Measurements from ENCODE around the gene PTPRM. TPM values are rescaled to one million over a fixed set of nuclear protein-coding genes. Genes with fewer than 3 reads are reported as not detected.

Gene PTPRM
- total RNA-seq, 1 experiment from 2014 or later = 45.6 TPM

DNA sequence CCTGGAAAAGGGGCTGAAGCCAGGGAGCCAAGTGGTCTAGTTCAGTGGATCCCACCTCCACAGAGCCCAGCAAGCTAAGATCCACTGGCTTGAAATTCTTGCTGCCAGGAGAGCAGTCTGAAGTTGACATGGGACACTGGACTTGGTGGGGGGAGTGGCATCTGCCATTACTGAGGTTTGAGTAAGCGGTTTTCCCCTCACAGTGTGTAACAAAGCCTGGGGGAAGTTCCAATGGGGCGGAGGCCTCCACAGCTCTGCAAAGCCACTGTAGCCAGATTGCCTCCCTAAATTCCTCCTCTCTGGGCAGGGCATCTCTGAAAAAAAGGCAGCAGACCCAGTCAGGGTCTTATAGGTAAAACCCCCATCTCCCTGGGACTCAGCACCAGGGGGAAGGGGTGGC is 144.4 kb downstream of the PTPRM start:
- H2AFZ ChIP-seq (ENCODE audit: low read length) = no peak overlapping the region
- ChIA-PET POLR2A (ENCODE audit: unreplicated experiment) (no interaction called here), CTCF (no interaction called here)
- H3F3A ChIP-seq (ENCODE audit: low read length, unreplicated experiment) = no peaks in the 10 kb centered on the region
- TF ChIP-seq EZH2phosphoT487 (IDR thresholded peaks at IDR 0.05; ENCODE audit: borderline replicate concordance, low read length) (no peak), EZH2 (IDR thresholded peaks at IDR 0.05; ENCODE audit: low read length, unreplicated experiment) (no peak)
- TF ChIP-seq, protein P1, sequence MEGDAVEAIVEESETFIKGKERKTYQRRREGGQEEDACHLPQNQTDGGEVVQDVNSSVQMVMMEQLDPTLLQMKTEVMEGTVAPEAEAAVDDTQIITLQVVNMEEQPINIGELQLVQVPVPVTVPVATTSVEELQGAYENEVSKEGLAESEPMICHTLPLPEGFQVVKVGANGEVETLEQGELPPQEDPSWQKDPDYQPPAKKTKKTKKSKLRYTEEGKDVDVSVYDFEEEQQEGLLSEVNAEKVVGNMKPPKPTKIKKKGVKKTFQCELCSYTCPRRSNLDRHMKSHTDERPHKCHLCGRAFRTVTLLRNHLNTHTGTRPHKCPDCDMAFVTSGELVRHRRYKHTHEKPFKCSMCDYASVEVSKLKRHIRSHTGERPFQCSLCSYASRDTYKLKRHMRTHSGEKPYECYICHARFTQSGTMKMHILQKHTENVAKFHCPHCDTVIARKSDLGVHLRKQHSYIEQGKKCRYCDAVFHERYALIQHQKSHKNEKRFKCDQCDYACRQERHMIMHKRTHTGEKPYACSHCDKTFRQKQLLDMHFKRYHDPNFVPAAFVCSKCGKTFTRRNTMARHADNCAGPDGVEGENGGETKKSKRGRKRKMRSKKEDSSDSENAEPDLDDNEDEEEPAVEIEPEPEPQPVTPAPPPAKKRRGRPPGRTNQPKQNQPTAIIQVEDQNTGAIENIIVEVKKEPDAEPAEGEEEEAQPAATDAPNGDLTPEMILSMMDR (conservative IDR thresholded peaks at IDR 0.05; ENCODE audit: low read depth, low read length) = no peak
- H3K36me3 ChIP-seq (ENCODE audit: low read depth, low read length) = no peaks in the 10 kb centered on the region
- BruUV-seq (replicated peaks) = no TSS peak
- H3K79me2 ChIP-seq (ENCODE audit: low read length) = no peaks in the 10 kb centered on the region
- ATAC-seq (no peak), DNase-seq (no peak)
- intact Hi-C loops (cut with micrococcal nuclease) = no loop called here
- no peaks in the 10 kb centered on the region for H4K20me1 ChIP-seq (ENCODE audit: low read length)
- H3K9me3 ChIP-seq (ENCODE audit: low read length) = no peaks in the 10 kb centered on the region
- H3K9me2 ChIP-seq (replicated peaks; ENCODE audit: low read length) = no peaks in the 10 kb centered on the region
- H3K9ac ChIP-seq (ENCODE audit: low read length) = no peak overlapping the region
- H3K4me2 ChIP-seq (ENCODE audit: low read length) = no peak overlapping the region
- H3K4me1 ChIP-seq (ENCODE audit: insufficient read depth, low read length) = no peaks in the 10 kb centered on the region
- no peak overlapping the region for H3K27ac ChIP-seq (ENCODE audit: low read length)
- H3K4me3 ChIP-seq (ENCODE audit: low read length) = no peak overlapping the region
- H3K27me3 ChIP-seq (ENCODE audit: low read length) = no peaks in the 10 kb centered on the region

DNA sequence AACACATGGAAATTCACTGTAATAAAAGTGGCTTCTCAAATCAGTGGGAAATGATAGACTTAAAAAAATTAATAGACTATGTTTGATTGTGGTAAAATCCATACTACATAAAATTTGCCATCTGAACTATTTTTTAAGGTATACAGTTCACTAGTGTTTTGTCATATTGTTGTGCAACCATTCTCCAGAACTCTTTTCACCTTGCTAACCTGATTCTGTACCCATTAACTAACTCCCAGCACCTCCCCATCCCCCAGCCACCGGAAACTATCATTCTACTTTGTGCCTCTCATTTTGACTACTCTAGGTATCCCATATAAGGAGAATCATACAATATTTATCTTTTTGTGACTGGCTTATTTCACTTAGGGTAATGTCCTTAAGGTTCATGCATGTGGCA is 153.3 kb downstream of the PTPRM start:
- intact Hi-C loops (cut with micrococcal nuclease) = no loop called here
- no peak for DNase-seq
- POLR2A ChIA-PET (ENCODE audit: unreplicated experiment) = no interaction called here

DNA sequence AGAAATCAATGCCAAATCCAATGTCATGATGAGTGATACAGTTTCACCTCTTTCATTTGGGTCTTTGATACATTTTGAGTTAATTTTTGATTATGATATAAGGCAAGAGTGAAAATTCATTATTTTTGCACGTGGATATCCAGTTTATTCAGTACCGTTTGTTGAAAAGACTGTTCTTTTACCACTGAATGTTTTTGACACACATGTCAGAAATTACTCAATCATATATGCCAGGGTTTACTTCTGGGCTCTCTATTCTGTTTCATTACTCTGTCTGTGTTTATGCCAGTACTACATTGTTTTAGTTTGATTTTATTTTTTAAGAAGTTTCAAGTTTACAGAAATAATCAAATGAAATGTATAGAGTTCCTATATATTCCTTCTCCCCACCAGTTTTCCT is 154.4 kb downstream of the PTPRM start:
- no peaks in the 10 kb centered on the region for H3F3A ChIP-seq (ENCODE audit: low read length, unreplicated experiment)
- H3K27ac ChIP-seq (ENCODE audit: low read length) = no peak overlapping the region
- H3K9ac ChIP-seq (ENCODE audit: low read length) = no peak overlapping the region
- BruUV-seq (replicated peaks) = no TSS peak
- H3K4me3 ChIP-seq (ENCODE audit: low read length) = no peak overlapping the region
- no peaks in the 10 kb centered on the region for H3K9me3 ChIP-seq (ENCODE audit: low read length)
- TF ChIP-seq EZH2phosphoT487 (IDR thresholded peaks at IDR 0.05; ENCODE audit: borderline replicate concordance, low read length) (no peak), EZH2 (IDR thresholded peaks at IDR 0.05; ENCODE audit: low read length, unreplicated experiment) (no peak)
- TF ChIP-seq, protein P1 (conservative IDR thresholded peaks at IDR 0.05; ENCODE audit: low read depth, low read length) = no peak
- ChIA-PET CTCF (no interaction called here), POLR2A (ENCODE audit: unreplicated experiment) (no interaction called here)
- no peak overlapping the region for H2AFZ ChIP-seq (ENCODE audit: low read length)
- H3K4me1 ChIP-seq (ENCODE audit: insufficient read depth, low read length) = no peaks in the 10 kb centered on the region
- ATAC-seq (no peak), DNase-seq (no peak)
- intact Hi-C loops (cut with micrococcal nuclease) = no loop called here
- no peaks in the 10 kb centered on the region for H4K20me1 ChIP-seq (ENCODE audit: low read length)
- no peaks in the 10 kb centered on the region for H3K9me2 ChIP-seq (replicated peaks; ENCODE audit: low read length)
- no peaks in the 10 kb centered on the region for H3K79me2 ChIP-seq (ENCODE audit: low read length)
- no peaks in the 10 kb centered on the region for H3K36me3 ChIP-seq (ENCODE audit: low read depth, low read length)
- no peaks in the 10 kb centered on the region for H3K27me3 ChIP-seq (ENCODE audit: low read length)
- H3K4me2 ChIP-seq (ENCODE audit: low read length) = no peak overlapping the region

More for the DNA sequence above, 153.3 kb downstream of the PTPRM start:
- Histone ChIP-seq H3K79me2 (ENCODE audit: low read length) (no peaks in the 10 kb centered on the region), H3K36me3 (ENCODE audit: low read depth, low read length) (no peaks in the 10 kb centered on the region), H3K9ac (ENCODE audit: low read length) (no peak overlapping the region), H4K20me1 (ENCODE audit: low read length) (no peaks in the 10 kb centered on the region), H3K9me2 (replicated peaks; ENCODE audit: low read length) (no peaks in the 10 kb centered on the region), H3K4me1 (ENCODE audit: insufficient read depth, low read length) (no peaks in the 10 kb centered on the region), H3F3A (ENCODE audit: low read length, unreplicated experiment) (no peaks in the 10 kb centered on the region), H3K27ac (ENCODE audit: low read length) (no peak overlapping the region), H3K4me3 (ENCODE audit: low read length) (no peak overlapping the region), H2AFZ (ENCODE audit: low read length) (no peak overlapping the region), H3K9me3 (ENCODE audit: low read length) (no peaks in the 10 kb centered on the region), H3K27me3 (ENCODE audit: low read length) (no peaks in the 10 kb centered on the region), H3K4me2 (ENCODE audit: low read length) (no peak overlapping the region)
- TF ChIP-seq EZH2 (IDR thresholded peaks at IDR 0.05; ENCODE audit: low read length, unreplicated experiment) (no peak), EZH2phosphoT487 (IDR thresholded peaks at IDR 0.05; ENCODE audit: borderline replicate concordance, low read length) (no peak)
- TF ChIP-seq, protein P1 (conservative IDR thresholded peaks at IDR 0.05; ENCODE audit: low read depth, low read length) = no peak
- CTCF ChIA-PET = no interaction called here
- ATAC-seq = no peak
- no TSS peak for BruUV-seq (replicated peaks)
